Tongue (tissue), 2 donors: ENCODE measurements around the gene MAP7. TPM values are rescaled to one million over a fixed set of nuclear protein-coding genes. Genes with fewer than 3 reads are reported as not detected.
"Not testable (repeated sequence)": the region's sequence is repeated elsewhere in the genome, so short reads cannot be mapped to it uniquely, and the experiment has no call there.

Experiments
- DNase-seq: peaks from one replicate; pipeline ENCODE4 v3.0.0-alpha.2; 2015
- total RNA-seq: library from RNA; depleted of rRNA; stranded (reverse); fragments of >200 nt; gene quantifications from one replicate; pipeline ENCODE4 v1.2.3, GENCODE V29; 2014

MAP7 gene
- total RNA-seq, 1 donor from 2014 or later, result 6.1 TPM

- DNase-seq, result no peak
These were observed 47.4 kb downstream of the MAP7 start for GRCh38 chr6:136502786-136503185.

DNA sequence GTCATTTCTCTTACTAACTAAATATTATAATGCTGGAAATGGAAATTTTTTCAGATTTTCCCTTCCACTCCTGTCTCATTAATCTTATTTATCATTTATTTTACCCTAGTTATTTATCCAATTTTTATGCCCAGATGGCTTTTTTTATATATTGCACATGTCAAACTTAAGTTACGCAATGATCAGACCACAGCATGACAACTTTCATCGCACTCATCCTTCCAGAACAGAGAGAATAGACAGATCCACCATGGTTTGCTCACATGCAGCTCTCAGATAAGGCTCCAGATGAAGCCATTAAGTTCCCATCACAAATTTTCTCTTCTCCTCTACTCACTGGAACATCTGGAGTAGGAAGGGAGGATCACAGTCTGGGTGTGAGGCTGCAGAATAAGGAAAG is 48.7 kb downstream of the MAP7 start:
- DNase-seq, result no peak

DNA sequence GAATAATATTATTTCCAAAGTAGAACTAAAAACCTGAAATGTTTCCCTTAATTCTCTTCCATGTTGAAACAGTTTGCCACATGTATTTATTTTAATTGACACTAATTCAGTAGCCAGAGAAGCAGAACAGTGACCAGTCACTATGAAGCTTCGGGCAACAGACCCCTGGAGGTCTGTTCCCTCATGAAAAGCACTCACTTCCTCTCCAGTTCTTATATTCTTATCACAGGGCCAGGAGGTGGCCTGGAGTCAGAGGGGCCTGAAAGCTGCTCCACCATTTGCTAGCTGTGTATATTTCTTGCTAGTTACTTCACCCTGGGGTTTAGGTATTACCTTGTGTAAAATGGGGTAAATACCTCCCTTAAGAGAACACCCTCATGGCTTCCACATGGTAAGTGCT is 49.1 kb downstream of the MAP7 start:
- no peak for DNase-seq

- DNase-seq, result no peak
These were observed 49.8 kb downstream of the MAP7 start for GRCh38 chr6:136500414-136500813.

DNA sequence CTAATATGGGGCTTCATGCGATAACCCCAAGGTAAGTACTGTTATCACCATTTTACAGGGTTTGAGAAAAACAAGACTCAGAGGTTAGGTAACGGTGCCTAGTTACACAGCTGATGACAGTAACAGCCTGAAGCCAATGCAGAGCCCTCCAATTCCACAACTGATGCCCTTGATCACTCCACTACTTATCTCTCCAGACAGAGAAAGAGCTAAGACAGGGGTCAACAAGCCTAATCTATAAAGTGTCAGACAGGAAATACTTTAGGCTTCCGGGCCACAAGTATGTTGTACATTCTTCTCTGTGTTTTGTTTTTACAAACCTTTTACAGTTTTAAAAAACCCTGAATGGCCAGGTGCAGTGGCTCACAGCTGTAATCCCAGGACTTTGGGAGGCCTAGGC is 50.9 kb downstream of the MAP7 start:
- DNase-seq, result no peak

DNA sequence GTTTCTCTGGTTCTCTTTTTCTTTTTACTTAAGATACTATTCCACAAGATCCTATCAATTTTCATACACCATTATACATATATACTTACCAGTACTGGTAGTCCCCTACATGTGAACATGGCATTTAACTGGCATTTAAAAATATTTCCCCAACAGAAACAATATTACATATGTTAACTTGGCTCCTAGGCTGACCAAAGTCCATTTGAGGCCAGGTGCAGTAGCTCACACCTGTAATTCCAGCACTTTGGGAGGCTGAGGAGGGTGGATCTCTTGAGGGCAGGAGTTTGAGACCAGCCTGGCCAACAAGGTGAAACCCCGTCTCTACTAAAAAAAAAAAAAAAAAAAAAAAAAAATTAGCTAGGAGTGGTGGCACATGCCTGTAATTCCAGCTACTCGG is 53.8 kb downstream of the MAP7 start:
- not testable (repeated sequence) for DNase-seq

DNA sequence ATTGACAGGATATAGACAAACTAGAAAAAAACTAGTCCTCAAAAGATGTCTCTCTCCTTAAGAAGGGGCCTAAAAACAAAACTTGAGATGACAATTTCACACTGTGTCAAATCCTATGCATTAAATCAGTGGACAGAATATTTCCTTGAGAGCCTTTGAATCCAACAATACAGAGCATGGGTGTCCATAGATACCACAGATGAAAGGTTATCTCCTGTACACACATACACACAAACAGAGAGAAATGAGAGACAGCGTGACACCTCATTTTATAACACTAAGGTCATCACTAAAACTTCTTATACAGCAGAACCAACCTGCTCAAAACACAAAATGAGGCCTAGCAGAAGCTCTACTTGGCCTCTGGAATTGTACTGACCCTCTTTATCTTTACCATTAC is 55.5 kb downstream of the MAP7 start:
- DNase-seq, result no peak

DNA sequence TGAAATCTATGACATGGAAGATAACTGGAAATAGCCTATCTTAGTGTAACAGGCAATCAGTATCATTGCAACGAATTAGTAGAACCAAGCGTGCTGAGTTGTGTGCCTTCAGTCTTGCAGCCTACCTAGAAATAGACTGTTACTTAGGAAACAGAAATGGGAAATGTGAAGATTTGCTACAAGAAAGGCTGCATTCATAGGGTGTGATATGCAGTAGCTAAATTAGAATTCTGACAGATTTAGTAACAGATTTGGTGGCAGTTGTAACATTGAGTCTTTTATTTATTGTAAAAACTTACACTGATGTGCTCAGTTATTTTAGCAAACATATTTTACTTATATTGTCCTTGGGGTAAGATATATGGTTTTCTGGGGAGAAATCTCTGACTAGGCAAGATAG is 56.2 kb downstream of the MAP7 start:
- no peak for DNase-seq

GRCh38 chr6:136492409-136492808 is 57.8 kb downstream of the MAP7 start:
- DNase-seq, result no peak

- DNase-seq, result no peak
These were observed 58.5 kb downstream of the MAP7 start for GRCh38 chr6:136491754-136492153.

DNA sequence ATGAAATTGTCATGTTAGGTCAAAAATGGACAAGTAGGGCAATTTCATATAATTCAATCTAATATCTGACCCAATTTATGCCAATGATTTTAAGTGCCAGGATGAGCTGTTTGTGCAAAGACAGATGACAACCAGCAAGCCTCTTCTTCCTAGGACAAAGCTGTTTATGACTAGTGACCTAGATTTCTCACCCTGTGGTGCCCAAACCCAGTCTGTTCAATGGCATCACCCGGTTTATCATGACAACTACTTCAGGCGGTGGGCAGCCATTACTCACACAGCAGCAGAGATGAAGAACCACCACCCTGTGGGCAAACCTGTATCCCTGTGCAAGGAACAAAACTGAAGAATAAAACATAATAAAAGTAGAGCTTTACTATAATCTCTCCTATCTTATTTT is 59.0 kb downstream of the MAP7 start:
- DNase-seq, result no peak

DNA sequence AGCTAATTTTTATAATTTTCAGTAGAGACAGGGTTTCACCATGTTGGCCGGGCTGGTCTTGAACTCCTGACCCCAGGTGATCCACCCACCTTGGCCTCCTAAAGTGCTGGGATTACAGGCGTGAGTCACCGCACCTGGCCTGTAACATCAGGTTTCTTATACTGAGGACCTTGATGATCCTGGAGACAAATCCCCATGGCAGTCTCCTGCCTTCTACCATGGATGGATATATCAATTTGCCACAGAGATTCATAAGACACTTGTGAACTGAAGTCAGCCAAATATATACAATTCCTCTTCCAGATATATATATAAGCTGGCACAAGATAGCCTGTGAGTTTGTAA is 60.6 kb downstream of the MAP7 start:
- not testable (repeated sequence) for DNase-seq

GRCh38 chr6:136487759-136488425 is 62.3 kb downstream of the MAP7 start:
- no peak for DNase-seq

GRCh38 chr6:136486357-136486756 is 63.9 kb downstream of the MAP7 start:
- DNase-seq, result no peak

GRCh38 chr6:136483906-136484305 is 66.3 kb downstream of the MAP7 start:
- no peak for DNase-seq

DNA sequence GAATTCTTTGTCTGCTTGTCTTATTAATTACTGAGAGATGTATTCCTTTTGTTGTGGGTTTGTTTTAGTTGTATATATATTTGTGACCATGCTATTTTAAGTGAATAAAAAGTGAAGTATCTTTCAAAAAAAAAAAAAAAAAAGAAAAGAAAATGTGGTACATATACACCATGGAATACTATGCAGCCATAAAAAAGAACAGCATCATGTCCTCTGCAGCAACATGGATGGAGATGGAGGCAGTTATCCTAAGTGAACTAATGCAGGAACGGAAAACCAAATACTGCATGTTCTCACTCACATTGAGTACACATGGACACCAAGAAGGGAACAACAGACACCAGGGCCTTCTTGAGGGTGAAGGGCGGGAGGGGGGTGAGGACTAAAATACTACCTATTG is 67.2 kb downstream of the MAP7 start:
- DNase-seq, result not testable (repeated sequence)

GRCh38 chr6:136477548-136477947 is 72.7 kb downstream of the MAP7 start:
- DNase-seq, result no peak

DNA sequence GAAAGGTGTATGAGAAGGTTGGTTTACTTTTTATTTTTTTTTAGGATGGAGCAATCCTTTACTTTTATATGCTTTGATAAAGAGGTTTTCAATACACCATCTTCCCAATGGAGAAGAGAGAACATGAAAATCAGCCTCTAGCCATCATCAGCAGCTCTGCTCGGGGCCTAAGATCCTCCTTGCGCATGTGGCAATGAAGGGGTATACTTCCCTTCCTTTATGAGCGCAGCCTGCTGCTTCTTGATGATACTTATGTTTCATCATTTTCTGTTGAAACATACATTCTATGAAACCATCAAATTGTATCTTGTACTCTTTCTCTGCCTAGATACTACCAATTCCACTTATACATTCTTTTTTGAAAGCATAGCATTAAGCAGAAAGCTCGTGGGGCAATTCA is 74.5 kb downstream of the MAP7 start:
- no peak for DNase-seq

GRCh38 chr6:136474241-136474640 is 76.0 kb downstream of the MAP7 start:
- no peak for DNase-seq

DNA sequence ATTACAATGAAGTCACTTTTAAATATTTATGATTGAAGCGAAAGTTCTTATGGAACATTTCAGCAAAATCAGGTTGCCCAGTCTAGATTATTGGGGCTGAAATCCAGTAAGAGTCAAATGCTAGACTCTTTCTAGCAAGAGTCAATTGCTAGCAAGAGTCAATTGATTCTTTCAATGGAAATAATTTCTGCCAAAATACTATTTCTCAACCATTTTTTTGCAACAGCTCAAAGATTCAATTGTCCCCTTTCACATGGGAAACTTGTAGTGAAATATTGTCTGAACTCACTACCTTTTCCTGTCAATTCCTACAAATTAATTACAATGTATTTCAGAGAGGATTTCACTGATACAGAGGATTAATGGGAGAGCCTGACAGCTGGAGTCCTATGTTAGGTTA is 78.3 kb downstream of the MAP7 start:
- no peak for DNase-seq

- no peak for DNase-seq
These were observed 78.8 kb downstream of the MAP7 start for GRCh38 chr6:136471372-136471771.

DNA sequence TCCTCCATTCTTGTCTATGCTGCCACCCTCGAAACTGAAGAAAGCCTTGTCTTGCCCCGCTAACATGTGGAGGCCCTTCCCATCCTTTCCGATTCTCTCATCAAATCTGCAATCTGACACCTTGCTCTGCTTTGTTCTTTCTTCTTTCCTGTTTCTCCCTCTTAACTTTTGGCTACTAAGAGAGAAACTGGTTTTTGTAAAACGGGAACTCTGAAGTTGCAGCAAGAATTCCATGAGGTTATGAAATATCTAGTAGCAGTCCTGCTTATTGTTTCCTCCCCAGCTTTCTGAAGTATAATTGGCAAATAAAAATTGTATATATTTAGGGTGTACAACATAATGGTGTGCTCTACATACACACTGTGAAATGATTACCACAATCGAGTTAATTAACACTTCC is 80.2 kb downstream of the MAP7 start:
- no peak for DNase-seq

DNA sequence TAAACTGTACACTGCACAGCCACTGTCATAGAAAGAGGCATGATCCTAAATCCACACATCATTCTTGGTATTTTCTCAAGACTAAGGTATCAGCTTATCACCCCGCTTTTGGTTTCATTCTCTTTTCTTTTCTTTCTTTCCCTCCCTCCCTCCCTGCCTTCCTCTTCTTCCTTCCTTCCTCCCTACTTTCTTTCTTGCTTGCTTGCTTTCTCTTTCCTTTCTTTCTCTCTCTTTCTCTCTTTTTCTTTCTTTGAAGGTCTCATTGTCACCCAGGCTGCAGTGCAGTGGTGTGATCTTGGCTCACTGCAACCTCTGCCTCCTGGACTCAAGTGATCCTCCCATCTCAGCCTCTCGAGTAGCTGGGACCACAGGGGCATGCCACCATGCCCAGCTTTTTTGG is 81.1 kb downstream of the MAP7 start:
- DNase-seq, result no peak

- DNase-seq, result no peak
These were observed 81.5 kb downstream of the MAP7 start for GRCh38 chr6:136468711-136469110.

DNA sequence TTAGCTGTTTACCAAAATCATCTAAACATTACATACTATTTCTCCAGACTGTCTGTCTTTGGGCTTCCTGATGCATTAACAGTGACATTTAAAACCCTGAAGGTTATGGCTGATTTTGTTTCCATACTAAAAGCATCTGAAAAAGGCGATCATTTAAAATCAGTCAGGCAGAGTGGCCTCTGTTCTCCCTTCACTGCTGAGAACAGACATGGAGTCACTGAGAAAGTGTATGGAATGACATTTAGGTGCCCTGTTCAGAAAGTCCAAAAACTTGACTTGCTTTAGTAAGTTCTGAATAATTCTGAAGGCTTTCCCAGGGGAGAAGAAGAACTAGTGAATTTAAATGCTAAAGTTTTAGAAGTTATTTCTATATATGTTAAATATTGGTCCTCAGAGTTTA is 83.0 kb downstream of the MAP7 start:
- no peak for DNase-seq
